ENCODE data around the gene VPS26A.
"Not testable (repeated sequence)": the region's sequence is repeated elsewhere in the genome, so short reads cannot be mapped to it uniquely, and the experiment has no call there.

VPS26A gene

GRCh38 chr10:69141304-69141703, 17.3 kb downstream of the VPS26A start:
- in situ Hi-C loops (cut with MboI; ENCODE audit: low sequenced_read_pairs, unreplicated experiment): no loop called here
- TF ChIP-seq CTCF (IDR thresholded peaks at IDR 0.05; ENCODE audit: borderline replicate concordance, control extremely low read depth, extremely low read depth, insufficient read depth, missing control alignments): no peak
- DNase-seq (ENCODE audit: low spot score): no peak

GRCh38 chr10:69142074-69142473, 18.1 kb downstream of the VPS26A start:
- in situ Hi-C loops (cut with MboI; ENCODE audit: low sequenced_read_pairs, unreplicated experiment); DNase-seq (ENCODE audit: low spot score): not testable (repeated sequence)

- in situ Hi-C loops (cut with MboI; ENCODE audit: low sequenced_read_pairs, unreplicated experiment): no loop called here
- no peak for TF ChIP-seq CTCF (IDR thresholded peaks at IDR 0.05; ENCODE audit: borderline replicate concordance, control extremely low read depth, extremely low read depth, insufficient read depth, missing control alignments)
Measured at GRCh38 chr10:69142983-69143382, 19.0 kb downstream of the VPS26A start.

GRCh38 chr10:69145329-69145728, 21.4 kb downstream of the VPS26A start:
- in situ Hi-C loops (cut with MboI; ENCODE audit: low sequenced_read_pairs, unreplicated experiment): no loop called here
- DNase-seq (ENCODE audit: low spot score): no peak
- TF ChIP-seq CTCF (IDR thresholded peaks at IDR 0.05; ENCODE audit: borderline replicate concordance, control extremely low read depth, extremely low read depth, insufficient read depth, missing control alignments): no peak

More at GRCh38 chr10:69142983-69143382, 19.0 kb downstream of the VPS26A start:
- no peak for DNase-seq (ENCODE audit: low spot score)

- no peak for DNase-seq (ENCODE audit: low spot score)
- in situ Hi-C loops (cut with MboI; ENCODE audit: low sequenced_read_pairs, unreplicated experiment): no loop called here
- TF ChIP-seq CTCF (IDR thresholded peaks at IDR 0.05; ENCODE audit: borderline replicate concordance, control extremely low read depth, extremely low read depth, insufficient read depth, missing control alignments): no peak
Measured at GRCh38 chr10:69145864-69146263, 21.9 kb downstream of the VPS26A start.

- no peak for TF ChIP-seq CTCF (IDR thresholded peaks at IDR 0.05; ENCODE audit: borderline replicate concordance, control extremely low read depth, extremely low read depth, insufficient read depth, missing control alignments)
- in situ Hi-C loops (cut with MboI; ENCODE audit: low sequenced_read_pairs, unreplicated experiment): no loop called here
- DNase-seq (ENCODE audit: low spot score): no peak
Measured at GRCh38 chr10:69146759-69147158, 22.8 kb downstream of the VPS26A start.

GRCh38 chr10:69151984-69152383, 28.0 kb downstream of the VPS26A start:
- in situ Hi-C loops (cut with MboI; ENCODE audit: low sequenced_read_pairs, unreplicated experiment): no loop called here
- TF ChIP-seq CTCF (IDR thresholded peaks at IDR 0.05; ENCODE audit: borderline replicate concordance, control extremely low read depth, extremely low read depth, insufficient read depth, missing control alignments): no peak
- no peak for DNase-seq (ENCODE audit: low spot score)

Measured in GM13976 (cell line).